Epithelial cell of alveolus of lung (primary cell): Measurements from ENCODE around the gene HMOX2. TPM values are rescaled to one million over a fixed set of nuclear protein-coding genes. Genes with fewer than 3 reads are reported as not detected.

Experiments
- total RNA-seq: library from RNA; depleted of rRNA; stranded (reverse); fragments of >200 nt; gene quantifications from 2 replicates; pipeline ENCODE4 v1.2.1, GENCODE V29; 2015

Gene HMOX2
- 40.2 and 56.9 TPM in 2 replicates for total RNA-seq

GRCh38 chr16:4475880-4476788, at the start of gene HMOX2:
TSS of gene HMOX2 (plus strand) at chr16:4476398. CDS start at chr16:4505525, 29,127 bp downstream.

DNA sequence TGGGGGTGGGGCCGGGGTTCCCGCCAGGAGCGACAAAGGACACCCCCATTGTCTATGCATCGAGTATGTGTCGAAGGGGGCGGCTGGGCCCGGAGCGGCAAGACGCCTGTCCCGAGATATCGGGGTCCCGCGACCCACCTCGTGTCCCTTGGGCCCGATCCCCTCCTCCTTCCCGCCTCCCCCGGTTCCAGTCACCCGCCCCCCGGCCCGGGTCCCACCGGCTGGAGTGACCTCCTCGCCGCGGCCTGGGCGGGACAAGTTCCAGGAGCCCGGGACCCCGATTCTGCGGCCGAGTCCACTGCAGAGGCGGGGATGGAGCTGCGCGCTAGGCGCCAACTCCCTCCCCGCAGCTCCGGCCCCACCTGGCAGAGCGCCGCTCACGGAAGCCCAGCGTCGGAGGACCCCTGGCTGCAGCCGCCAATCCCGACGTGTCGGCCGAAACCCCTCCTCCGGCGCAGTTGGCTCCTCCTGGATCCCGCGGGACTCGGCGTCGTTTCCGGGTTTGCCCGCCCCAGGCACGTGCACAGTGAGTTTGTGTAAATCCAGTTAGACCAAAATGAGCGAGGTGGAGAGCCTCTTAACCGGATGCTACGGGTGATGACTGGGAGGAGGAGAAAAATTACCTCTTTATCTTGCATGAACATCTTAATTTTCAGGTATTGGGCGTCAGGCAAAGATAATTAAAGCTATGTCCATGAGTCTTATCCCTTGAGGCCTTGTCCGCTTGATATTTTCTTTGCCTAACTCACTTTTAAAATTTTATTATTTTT, 1.8 kb upstream of the HMOX2 start, which contains the start of gene NMRAL1:
Gene NMRAL1, minus strand, starts transcription at position 434 of the 770 bp plus-strand sequence. CDS start 493 bp downstream, outside the sequence.

GRCh38 chr16:4538350-4539235, 62.4 kb downstream of the HMOX2 start, which contains the start of gene CDIP1:
TSS of gene CDIP1 (minus strand) at chr16:4538773. CDS start at chr16:4514130, 24,643 bp downstream.

DNA sequence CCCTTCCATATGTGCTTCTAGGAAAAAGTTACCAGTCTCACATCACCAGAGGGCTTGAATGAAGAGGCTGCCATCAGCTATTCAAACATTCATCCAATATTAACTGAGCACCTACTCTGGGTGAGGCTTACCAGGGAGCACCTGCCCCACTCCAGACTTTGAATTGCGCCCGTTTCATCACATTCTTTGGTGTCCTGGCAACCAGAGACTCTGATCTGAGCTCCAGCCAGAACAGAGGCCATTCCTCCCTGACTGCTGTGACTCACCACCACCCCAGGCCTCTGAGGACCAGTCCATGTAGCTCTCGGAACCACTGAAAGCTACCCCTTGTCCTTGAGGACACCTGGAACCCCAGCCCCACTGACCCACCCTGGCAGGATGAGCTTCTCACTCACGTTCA, 79.9 kb downstream of the HMOX2 start, which contains the start of gene C16orf96:
Gene C16orf96, plus strand, starts transcription at position 229 of the 400 bp plus-strand sequence. Its CDS starts 150 bp downstream, at position 379.

Other genes starting within 250 kb of the HMOX2 start
- 1.0 TPM in 1 of 2 replicates, not detected in the other for gene SRL, start 234.3 kb upstream of the HMOX2 start, total RNA-seq
- 9.1 and 14.5 TPM in 2 replicates for gene TFAP4, start 203.4 kb upstream of the HMOX2 start, total RNA-seq
- 5.7 and 8.8 TPM in 2 replicates for gene GLIS2, start 160.3 kb upstream of the HMOX2 start, total RNA-seq
- gene PAM16, start 125.1 kb upstream of the HMOX2 start, total RNA-seq, result 40.1 and 50.4 TPM in 2 replicates
- gene VASN, start 104.5 kb upstream of the HMOX2 start, total RNA-seq, result 94.0 and 148 TPM in 2 replicates
- gene CORO7, start 59.8 kb upstream of the HMOX2 start, total RNA-seq, result 9.7 and 14.0 TPM in 2 replicates
- 33.7 and 50.0 TPM in 2 replicates for gene DNAJA3, start 50.5 kb upstream of the HMOX2 start, total RNA-seq
- gene NMRAL1, start 1.8 kb upstream of the HMOX2 start, total RNA-seq, result 57.8 and 86.4 TPM in 2 replicates
- gene CDIP1, start 62.4 kb downstream of the HMOX2 start, total RNA-seq, result 18.0 and 22.2 TPM in 2 replicates
- gene C16orf96, start 79.9 kb downstream of the HMOX2 start, total RNA-seq, result not detected in 2 replicates
- gene UBALD1, start 138.5 kb downstream of the HMOX2 start, total RNA-seq, result 12.5 and 14.0 TPM in 2 replicates
- gene MGRN1, start 148.4 kb downstream of the HMOX2 start, total RNA-seq, result 39.0 and 55.3 TPM in 2 replicates
- gene NUDT16L1, start 217.2 kb downstream of the HMOX2 start, total RNA-seq, result 23.6 and 34.0 TPM in 2 replicates